Measurements from ENCODE around the gene TMEM41A.

The TMEM41A gene

DNA sequence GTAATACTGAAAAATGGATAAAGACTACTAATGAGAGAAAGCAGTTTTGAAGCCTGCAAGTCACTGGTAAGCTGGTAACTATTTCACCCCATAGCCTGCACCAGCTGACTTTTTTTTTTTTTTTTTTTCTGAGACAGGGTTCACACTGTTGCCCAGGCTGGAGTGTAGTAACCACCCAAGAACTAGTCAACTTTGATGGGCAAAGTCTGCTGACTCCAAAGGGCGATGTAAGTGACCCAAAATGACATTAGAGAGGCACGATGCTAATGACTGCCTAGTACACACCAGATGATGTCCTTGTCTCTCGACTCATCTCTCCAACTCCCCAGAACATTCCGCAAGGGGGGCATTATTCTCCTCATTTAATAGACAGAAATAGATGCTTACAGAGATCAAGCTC lies 12.9 kb upstream of the TMEM41A start:
- TF ChIP-seq ZFX (IDR thresholded peaks at IDR 0.05; ENCODE audit: borderline replicate concordance) = no peak
- TF ChIP-seq, protein P1, sequence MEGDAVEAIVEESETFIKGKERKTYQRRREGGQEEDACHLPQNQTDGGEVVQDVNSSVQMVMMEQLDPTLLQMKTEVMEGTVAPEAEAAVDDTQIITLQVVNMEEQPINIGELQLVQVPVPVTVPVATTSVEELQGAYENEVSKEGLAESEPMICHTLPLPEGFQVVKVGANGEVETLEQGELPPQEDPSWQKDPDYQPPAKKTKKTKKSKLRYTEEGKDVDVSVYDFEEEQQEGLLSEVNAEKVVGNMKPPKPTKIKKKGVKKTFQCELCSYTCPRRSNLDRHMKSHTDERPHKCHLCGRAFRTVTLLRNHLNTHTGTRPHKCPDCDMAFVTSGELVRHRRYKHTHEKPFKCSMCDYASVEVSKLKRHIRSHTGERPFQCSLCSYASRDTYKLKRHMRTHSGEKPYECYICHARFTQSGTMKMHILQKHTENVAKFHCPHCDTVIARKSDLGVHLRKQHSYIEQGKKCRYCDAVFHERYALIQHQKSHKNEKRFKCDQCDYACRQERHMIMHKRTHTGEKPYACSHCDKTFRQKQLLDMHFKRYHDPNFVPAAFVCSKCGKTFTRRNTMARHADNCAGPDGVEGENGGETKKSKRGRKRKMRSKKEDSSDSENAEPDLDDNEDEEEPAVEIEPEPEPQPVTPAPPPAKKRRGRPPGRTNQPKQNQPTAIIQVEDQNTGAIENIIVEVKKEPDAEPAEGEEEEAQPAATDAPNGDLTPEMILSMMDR (IDR thresholded peaks at IDR 0.05) = no peak
- no peak overlapping the region for H3K27ac ChIP-seq

DNA sequence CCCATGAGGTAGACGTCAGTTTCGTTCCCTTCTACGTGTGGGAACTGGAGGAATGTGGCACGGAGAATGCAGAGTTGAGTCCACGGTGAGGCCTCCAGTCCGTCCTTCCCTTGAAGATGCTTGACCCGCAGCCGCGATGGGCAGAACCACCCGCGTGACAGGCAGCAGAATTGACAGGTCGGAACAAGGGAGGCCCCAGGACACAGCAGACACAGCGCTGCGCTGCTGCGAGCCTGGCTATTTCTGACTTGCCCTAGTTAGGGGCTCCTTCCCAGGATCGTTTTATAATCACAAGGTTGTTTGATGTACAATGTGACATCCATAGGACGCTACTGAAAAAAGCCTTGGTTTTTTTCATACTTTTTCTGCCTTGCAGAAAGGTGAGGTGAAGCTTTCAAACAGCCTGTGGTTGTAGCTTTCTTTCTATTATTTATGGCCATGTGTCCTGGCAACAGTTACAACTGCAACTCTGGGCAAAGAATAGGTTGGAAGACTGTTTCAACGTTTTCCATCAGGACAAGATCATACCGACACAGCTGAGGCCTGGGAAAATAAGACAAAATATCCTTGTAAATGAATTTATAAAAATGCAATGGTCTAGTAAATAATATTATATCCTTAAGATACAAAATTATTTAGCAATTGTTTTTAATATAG lies 9.6 kb upstream of the TMEM41A start:
- TF ChIP-seq, protein P1 (IDR thresholded peaks at IDR 0.05) = no peak
- no peak for TF ChIP-seq ZFX (IDR thresholded peaks at IDR 0.05; ENCODE audit: borderline replicate concordance)
- H3K27ac ChIP-seq = no peak overlapping the region

DNA sequence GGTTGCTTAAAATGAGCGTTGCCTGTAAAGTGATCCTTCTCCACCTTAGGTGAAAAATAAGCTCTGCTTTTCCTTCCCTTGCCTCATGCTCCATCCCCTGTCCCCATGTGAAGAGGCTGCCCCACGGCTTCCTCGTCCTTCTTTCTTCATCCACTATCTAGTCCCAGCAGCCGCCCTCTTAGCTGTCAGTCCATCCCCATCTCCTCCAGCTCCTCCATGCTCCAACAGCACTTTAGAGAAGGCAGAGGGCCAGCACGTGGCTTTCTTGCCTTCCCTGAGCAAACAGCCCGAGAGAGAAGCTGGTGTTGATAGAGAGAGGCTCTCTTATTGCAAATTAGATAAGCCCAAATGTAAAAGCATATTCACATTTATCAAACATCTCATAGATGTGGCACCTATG lies 9.0 kb upstream of the TMEM41A start:
- TF ChIP-seq, protein P1 (IDR thresholded peaks at IDR 0.05) = no peak
- no peak for TF ChIP-seq ZFX (IDR thresholded peaks at IDR 0.05; ENCODE audit: borderline replicate concordance)
- H3K27ac ChIP-seq = no peak overlapping the region

DNA sequence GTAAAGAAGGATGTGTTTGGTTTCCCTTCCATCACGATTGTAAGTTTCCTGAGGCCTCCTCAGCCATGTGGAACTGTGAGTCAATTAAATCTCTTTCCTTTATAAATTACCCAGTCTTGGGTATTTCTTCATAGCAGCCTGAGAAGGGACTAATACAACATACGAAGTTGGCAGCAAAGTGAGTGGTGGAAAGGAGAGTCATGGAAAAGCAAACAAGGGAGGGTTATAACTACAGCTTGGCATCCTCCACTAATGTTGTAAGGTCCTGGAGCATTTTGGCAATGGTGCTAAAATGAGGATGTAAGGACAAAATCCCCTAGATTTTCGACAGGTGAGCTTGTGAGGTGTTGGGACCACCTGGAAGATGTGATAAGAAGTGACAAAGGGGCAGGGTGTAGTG lies 5.8 kb upstream of the TMEM41A start:
- TF ChIP-seq, protein P1 (IDR thresholded peaks at IDR 0.05) = no peak
- H3K27ac ChIP-seq = no peak overlapping the region

DNA sequence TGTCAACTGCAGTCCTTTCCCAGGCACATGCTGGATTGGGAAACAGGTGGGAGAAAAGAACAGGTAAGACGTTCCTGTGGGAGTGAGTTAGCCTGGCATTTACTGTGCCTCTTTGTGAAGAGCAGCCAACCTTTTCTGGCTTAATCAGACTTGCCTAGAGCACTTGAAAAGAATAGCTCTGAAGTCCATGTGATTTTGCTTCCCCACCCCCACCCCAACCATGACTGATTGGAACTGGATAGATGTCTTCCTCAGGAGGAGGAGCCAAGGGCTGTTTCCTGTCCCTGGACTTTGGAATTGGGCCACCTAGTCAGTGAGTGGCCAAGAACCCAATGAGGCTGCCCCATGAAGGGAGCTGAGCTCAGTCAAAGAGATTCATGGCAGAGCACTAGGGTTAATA lies 4.7 kb upstream of the TMEM41A start:
- TF ChIP-seq ZFX (IDR thresholded peaks at IDR 0.05; ENCODE audit: borderline replicate concordance) = no peak
- TF ChIP-seq, protein P1 (IDR thresholded peaks at IDR 0.05) = no peak
- H3K27ac ChIP-seq = no peak overlapping the region

DNA sequence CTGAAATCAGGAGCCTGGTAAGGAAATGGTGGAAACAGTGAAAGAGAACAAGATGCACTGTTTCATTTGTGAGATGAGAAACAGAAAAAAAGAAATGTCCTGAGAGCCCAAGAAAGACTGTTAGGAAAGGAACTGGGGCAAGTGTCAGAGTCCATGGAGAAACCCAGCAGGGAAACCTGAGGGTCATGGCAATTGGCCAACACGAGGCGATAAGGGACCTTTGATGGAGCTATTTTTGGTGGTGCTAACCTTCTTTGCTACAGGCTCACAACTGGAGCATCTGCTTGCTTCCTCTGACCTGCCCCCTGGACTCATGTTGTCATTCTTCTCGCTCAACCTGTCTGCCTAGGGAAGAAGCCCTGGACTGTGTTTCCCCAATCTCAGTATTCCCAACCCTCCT lies 4.2 kb upstream of the TMEM41A start:
- no peak for TF ChIP-seq ZFX (IDR thresholded peaks at IDR 0.05; ENCODE audit: borderline replicate concordance)
- TF ChIP-seq, protein P1 (IDR thresholded peaks at IDR 0.05) = no peak
- no peak overlapping the region for H3K27ac ChIP-seq

DNA sequence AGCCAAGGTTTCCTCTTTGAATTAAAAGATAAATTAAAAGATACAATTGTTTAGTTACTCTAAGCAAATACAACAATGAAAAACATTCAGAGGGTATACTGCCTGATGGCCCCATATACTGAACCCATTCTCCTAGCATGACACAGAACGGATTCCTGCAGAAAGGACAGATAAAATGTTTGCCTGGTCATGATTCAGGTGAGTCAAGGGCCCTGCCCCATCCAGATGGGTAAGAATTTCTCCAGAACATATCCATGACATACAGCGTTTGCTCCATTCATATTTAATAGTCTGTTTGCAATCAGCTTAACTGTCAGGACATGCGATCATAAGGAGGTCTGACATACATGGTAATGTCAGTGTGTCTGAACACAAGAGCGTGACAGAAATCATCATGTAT lies 8.6 kb downstream of the TMEM41A start:
- no peak overlapping the region for H3K27ac ChIP-seq
- TF ChIP-seq, protein P1 (IDR thresholded peaks at IDR 0.05) = no peak
- no peak for TF ChIP-seq ZFX (IDR thresholded peaks at IDR 0.05; ENCODE audit: borderline replicate concordance)
